Hematopoietic multipotent progenitor cell (in vitro differentiated cells): ENCODE results near the gene OR51E2. TPM values are rescaled to one million over a fixed set of nuclear protein-coding genes. Genes with fewer than 3 reads are reported as not detected.

Source experiments
- DNase-seq, 3 donors: peaks; one replicate each; pipeline ENCODE4 v3.0.0-alpha.2; 2011 to 2015; ENCODE audit warnings: low read depth in 2 of 3, low spot score in 2 of 3
- total RNA-seq: library from RNA; depleted of rRNA; stranded (reverse); fragments of >200 nt; gene quantifications from one replicate; pipeline ENCODE4 v1.2.3, GENCODE V29; 2012

Gene OR51E2
- total RNA-seq, 1 donor: under 0.01 TPM

DNA sequence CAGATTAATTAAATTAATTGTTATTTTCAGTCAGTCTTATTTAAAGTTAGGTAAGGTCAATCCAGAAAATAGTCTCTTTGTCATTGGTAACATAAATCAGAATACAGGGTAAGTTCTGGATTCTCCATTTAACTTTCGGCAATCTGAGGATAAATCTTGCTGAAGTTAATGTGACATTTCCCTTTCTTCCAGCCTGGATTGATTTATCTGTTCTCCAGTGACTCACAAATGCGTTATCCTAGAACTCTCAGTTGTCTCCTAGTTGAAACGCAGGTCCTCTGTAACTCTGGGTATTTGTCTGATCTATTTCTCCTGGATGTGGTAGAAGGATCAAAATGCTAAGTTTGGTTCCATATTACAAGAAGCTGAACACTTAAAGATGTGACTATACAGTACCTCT is 32.9 kb downstream of the OR51E2 start:
- no peak for DNase-seq

DNA sequence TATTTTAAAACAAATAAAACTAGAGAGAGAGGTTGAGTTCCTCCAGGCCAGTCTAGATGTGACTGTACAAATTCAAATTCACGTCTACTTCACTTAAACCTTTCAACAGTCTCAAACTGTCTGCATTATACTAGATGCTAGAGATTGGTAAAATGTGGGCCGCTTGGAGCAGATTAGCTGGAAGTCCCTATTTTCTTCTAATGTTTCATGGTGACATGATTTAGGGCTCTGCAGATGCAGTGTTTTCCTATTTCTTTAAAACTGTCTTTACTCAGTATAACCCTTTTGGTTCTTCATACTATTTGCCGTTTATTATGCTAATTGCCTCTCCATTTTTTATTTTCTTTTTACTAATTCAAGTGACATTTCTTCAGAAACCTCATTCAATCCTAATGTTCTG is 33.5 kb downstream of the OR51E2 start:
- no peak for DNase-seq

DNA sequence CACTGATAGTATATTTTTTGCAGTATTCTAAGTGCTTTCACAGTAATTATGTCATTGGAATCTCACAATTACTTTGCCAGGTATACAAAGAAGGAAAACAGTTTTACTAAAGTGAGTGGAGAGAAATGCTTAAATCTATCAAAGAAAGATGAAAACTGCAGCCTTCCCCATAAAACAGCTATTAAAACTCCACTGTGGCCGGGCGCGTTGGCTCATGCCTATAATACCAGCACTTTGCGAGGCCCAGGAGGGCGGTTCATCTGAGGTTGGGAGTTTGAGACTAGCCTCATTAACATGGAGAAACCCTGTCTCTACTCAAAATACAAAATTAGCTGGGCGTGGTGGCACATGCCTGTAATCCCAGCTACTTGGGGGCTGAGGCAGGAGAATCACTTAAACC is 34.8 kb downstream of the OR51E2 start:
- DNase-seq: no peak

DNA sequence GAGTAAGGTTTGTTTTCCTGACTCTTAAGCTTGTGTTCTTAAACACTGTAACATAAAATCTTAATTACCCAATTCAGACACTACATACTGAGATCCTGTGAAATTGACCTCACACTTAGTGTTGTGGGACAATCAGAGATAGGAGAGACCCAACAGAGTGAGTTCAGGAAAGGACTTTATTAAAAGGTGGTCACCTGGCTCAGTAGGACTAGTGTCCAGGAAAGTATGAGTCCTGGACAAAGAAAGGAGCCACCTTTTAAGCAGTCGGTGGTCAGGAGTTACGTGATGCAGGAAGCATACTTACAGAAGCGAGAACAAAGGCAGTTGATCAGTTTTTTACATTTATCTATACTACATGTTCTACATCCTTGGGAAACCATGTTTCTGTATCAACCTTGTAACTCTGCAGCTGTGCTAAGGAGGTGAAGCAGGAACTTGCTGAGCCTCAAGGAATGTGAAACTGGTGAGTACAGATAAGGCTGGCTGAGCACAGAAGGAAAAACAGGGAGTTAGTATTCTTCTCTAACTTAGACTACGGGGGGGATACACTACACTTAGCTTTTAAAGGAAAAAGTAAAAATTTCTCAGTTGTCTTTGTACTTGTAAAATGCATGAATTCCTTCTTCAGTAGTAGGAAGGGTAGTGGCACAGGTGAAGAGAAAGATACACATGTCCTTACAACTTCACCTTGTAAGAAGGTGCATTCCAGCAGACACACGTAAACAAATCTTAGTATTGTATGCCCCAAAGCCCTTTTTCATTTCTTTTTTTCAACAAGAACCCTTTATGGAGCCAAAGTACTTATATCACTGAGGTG is 38.8 kb downstream of the OR51E2 start:
- peak in 1 of 3 donors; percentile 36 for DNase-seq

DNA sequence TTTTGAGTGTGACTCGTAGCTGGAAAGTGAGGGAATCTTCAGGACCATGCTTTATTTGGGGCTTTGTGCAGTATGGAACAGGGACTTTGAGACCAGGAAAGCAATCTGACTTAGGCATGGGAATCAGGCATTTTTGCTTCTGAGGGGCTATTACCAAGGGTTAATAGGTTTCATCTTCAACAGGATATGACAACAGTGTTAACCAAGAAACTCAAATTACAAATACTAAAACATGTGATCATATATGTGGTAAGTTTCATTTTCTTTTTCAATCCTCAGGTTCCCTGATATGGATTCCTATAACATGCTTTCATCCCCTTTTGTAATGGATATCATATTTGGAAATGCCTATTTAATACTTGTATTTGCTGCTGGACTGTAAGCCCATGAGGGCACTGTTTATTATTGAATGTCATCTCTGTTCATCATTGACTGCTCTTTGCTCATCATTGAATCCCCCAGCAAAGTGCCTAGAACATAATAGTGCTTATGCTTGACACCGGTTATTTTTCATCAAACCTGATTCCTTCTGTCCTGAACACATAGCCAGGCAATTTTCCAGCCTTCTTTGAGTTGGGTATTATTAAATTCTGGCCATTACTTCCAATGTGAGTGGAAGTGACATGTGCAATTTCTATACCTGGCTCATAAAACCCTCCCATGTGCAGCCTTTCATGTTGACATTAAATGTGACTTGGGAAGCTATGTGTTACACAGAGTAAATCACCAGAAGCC is 42.9 kb downstream of the OR51E2 start:
- no peak for DNase-seq

DNA sequence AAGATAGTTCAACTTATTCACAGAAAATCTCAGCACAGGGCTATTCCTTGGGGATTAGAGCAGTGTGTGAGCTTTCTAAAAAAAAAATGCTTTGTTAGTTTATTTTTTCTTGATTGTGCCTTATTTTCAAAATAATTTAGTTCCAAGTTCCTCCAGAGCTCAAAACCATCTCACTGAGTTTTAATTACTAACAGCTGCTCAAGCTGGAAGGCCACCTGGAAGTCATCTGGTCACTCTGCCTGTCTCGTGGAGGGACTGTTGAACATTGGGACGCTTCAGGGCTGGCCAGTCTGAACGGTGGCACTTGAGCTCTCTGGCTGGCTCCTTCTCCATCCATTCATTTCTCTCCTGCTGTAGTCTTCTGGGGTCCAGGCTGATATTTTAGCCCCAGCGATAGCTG is 49.9 kb downstream of the OR51E2 start:
- no peak for DNase-seq

DNA sequence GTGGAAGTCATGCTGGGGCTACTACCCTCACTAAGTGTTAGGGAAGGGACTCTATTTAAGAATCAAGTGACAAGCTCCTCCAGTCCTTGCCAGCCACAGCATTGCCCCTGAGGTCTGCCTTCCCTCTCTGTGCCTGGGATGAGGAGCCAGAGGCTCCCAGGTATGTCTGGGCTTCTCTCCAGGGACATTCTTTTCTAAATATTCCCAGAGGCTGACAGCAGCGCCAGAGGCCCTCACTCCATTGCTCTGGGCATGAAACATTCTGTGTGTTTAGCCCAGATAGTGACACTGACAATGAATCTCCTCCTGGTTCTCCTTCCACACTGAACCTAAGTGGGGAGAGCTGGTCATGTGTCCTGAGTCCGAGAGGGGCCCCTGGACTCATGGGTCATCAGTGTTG is 51.7 kb downstream of the OR51E2 start:
- no peak for DNase-seq

DNA sequence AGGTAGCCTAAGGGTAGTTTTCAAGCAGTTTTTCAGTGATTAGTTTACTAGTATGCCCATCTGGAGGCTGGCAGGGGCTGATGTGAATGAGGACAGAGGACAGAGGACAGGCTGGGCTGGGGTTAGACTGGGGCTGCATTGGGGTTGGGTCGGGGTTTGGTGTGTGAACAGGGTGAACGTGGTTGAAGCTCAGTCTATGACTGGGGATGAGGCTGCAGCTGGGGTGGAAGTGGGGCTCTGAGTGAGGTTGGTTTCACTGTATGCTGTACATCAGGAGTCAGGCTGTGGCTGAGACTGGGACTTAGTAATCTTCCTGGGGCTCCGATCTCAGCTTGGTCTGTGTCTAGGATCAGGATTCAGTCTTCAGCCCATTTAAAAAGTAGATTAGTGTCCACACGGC is 53.4 kb downstream of the OR51E2 start:
- no peak for DNase-seq

DNA sequence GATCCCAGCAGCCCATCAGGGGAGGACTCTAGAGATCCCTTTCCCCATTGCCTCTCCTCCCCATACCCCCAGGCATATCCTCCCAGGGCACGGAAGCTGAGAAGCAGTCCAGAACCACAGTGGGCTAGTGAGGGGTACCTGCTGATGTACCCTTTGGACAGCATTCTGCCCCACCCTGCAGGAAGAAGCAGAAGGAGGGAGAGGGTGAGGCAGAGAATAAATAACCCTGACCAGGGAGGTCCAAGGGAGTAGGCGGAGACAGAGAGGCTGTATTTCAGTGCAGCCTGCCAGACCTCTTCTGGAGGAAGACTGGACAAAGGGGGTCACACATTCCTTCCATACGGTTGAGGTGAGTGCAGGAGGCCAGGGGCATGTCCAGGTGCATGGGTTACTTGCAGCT is 54.0 kb downstream of the OR51E2 start, which contains the start of gene OR51E1:
Gene OR51E1 (plus strand): TSS at position 301 of the 400 bp plus-strand sequence. CDS start 8,545 bp downstream, outside the sequence.
- DNase-seq: no peak

DNA sequence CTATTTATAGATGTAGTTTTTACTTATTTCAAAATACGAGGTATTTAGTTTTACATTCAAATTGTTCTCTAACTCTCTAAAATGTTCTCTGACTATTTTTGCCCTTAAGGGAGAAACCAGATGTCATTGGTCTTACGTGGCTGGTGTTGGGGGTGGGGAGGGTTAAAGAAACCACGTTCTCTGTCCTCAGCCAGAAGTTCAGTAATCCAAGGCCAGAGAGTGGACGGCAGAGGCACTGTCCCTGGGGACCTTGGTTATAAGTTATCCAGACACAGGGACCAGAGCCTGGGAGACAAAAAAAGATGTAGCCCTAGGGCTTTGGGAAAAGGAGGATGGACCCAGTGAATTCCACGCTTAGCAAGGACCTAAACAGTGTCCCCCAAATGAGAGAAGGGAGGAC is 54.6 kb downstream of the OR51E2 start:
- DNase-seq: no peak

DNA sequence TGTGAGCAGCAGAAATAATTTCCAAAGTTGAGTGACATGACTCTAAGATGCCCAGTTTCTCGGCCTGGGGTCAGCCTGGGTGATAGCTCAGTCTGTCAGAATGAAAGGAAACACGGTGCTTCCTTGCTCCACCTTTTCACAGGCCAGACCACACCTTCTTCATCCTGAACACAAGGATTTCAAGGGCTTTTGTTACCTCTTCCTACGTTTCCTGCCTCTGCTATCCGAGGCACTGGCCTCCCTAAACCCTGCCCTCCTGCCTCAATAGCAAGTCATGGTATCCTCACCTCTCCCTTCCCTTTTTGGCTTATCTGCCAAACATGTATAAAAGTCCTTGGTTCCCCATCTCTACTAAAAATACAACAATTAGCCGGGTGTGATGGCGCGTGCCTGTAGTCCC is 55.6 kb downstream of the OR51E2 start:
- no peak for DNase-seq

DNA sequence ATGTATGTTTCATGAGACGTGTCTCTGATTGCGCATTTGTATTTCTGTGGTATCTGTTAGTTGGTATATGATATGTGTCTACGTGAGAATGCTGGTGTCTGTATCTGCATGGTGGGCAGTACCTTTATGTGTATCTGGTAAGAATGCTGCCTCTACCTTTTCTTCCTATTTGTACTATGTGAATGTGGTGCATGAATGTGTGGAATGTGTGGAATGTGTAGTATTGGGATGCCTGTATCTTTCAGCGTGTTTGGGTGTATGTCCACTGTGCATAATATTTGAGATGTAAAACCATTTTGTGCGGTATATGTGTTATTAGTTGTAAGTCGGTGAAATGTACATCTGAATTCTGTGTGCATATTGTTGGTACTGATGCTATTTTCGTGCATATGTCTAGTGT is 56.2 kb downstream of the OR51E2 start:
- DNase-seq: no peak

DNA sequence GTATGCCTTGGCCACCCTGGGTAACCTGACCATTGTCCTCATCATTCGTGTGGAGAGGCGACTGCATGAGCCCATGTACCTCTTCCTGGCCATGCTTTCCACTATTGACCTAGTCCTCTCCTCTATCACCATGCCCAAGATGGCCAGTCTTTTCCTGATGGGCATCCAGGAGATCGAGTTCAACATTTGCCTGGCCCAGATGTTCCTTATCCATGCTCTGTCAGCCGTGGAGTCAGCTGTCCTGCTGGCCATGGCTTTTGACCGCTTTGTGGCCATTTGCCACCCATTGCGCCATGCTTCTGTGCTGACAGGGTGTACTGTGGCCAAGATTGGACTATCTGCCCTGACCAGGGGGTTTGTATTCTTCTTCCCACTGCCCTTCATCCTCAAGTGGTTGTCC is 57.7 kb downstream of the OR51E2 start:
- no peak for DNase-seq

DNA sequence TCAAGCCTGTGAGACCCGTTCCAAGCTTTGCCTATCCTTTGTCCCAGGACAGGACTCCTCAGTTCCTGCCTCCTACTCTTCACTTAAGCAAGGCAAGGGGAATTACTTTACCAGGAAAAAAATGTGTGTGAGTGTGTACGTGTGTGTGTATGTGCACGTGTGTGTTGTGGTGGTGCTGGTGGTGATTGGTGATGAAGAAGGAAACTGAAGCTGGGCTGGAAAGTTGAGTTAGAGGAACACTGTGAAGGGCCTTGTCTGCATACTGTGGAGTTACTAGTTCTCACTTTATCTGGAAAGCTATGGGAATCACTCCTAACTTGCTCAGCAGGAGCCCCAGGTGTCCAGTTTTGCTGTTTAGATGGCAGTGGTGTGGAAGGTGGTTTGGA is 60.0 kb downstream of the OR51E2 start:
- DNase-seq: no peak

DNA sequence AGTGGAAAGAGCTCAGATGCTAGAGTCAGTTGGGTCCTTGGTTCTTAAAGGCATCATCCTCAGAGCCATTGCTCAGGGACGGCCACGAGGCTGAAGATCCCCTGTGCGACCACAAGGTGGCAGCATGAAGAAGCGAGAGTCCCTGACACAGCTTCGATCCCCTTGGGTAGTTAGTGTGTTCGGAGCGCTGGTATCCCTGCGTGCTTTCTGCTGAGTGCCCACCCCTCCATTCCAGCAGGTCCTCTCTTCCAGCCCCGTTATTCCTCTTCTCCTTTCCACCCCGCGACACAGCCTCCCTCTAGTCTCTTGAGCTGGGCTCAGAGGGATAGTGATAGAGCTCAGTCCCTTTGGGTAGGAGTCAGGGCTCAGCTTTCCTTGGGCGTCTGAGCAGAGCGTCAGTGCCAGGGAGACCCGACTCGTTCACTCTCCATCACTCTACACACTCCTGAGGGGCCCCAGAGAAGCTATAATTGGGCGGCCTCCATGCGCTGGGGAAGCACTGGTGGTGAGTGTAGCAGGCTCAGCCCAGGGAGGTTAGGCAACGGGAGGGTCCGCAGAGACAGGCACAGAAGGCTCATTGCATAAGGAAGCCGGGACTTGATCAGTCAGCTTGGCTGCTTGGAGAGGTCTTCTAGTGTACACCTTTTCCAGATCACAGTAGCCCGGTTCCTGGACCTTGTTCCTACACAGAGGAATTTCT is 60.5 kb downstream of the OR51E2 start, which contains the start of gene OR51D1:
Gene OR51D1 (plus strand): TSS at position 516 of the 700 bp plus-strand sequence. CDS start 2,314 bp downstream, outside the sequence.
- peak; percentile 35 to 84 (median 59) for DNase-seq

DNA sequence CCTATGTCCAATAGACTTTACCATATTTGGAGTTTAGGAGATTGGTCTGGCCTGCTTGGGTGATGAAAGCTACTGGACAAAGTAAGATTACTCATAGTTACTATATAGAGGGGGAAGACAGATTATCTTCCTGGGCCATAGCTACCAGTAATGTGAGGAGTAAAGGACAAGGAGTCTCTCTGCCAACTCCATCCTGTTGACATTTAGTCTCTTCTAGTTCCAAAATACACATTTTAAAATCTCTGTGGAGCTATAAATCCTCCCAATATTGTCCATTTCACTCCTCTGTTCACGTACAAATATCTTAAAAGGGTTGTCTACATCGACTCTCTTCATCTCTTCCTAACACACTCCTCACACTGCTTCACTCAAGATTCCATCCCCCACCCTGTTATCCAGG is 61.5 kb downstream of the OR51E2 start:
- DNase-seq: no peak

Other genes with a start within 250 kb of the OR51E2 start
- gene OR52K2, start 248.6 kb downstream of the OR51E2 start, total RNA-seq: not detected
- under 0.01 TPM for gene OR52K1, start 215.2 kb downstream of the OR51E2 start, total RNA-seq
- gene OR52M1, start 152.7 kb downstream of the OR51E2 start, total RNA-seq: not detected
- not detected for gene OR52I2, start 116.1 kb downstream of the OR51E2 start, total RNA-seq
- gene OR52I1, start 103.8 kb downstream of the OR51E2 start, total RNA-seq: not detected
- gene TRIM68, start 89.6 kb downstream of the OR51E2 start, total RNA-seq: 11.8 TPM
- under 0.01 TPM for gene OR51D1, start 60.4 kb downstream of the OR51E2 start, total RNA-seq
- gene OR51E1, start 53.9 kb downstream of the OR51E2 start, total RNA-seq: not detected
- not detected for gene MMP26, start 6.9 kb upstream of the OR51E2 start, total RNA-seq
- not detected for gene OR51F1, start 72.1 kb upstream of the OR51E2 start, total RNA-seq
- not detected for gene OR52R1, start 106.5 kb upstream of the OR51E2 start, total RNA-seq
- gene OR51F2, start 123.5 kb upstream of the OR51E2 start, total RNA-seq: not detected
- not detected for gene OR51S1, start 151.4 kb upstream of the OR51E2 start, total RNA-seq
- not detected for gene OR51T1, start 184.0 kb upstream of the OR51E2 start, total RNA-seq
- gene OR51A7, start 205.9 kb upstream of the OR51E2 start, total RNA-seq: not detected
- not detected for gene OR51G2, start 221.5 kb upstream of the OR51E2 start, total RNA-seq
- gene OR51G1, start 226.5 kb upstream of the OR51E2 start, total RNA-seq: not detected
- under 0.01 TPM for gene OR51A4, start 249.8 kb upstream of the OR51E2 start, total RNA-seq